Smooth muscle cell (in vitro differentiated cells): ENCODE results near the gene SLC12A3. TPM values are rescaled to one million over a fixed set of nuclear protein-coding genes. Genes with fewer than 3 reads are reported as not detected.
A peak's percentile ranks its signal among the peaks of the same experiment; 100 is the strongest.
"Not testable (repeated sequence)": the region's sequence is repeated elsewhere in the genome, so short reads cannot be mapped to it uniquely, and the experiment has no call there.

Source experiments
- DNase-seq: peaks from one replicate; lab custom pipeline; 2025; ENCODE audit not compliant: unreplicated experiment; lab: John Stamatoyannopoulos, UW
- H2AFZ ChIP-seq: fragments of 200-600 bp; sonication (generic); 2 replicates; pipeline ENCODE4 v1.6.0; 2016; ENCODE audit warnings: antibody characterized with exemption, low read depth, mild to moderate bottlenecking
- H3F3A ChIP-seq: fragments of 200-600 bp; sonication (generic); 2 replicates; pipeline ENCODE4 v1.6.0; 2017; ENCODE audit warnings: antibody characterized with exemption, low read depth
- H3K27ac ChIP-seq: fragments of 200-600 bp; sonication (generic); 2 replicates; pipeline ENCODE4 v1.5.1; 2016; ENCODE audit warnings: low read depth, mild to moderate bottlenecking
- H3K27me3 ChIP-seq: fragments of 200-600 bp; sonication (generic); 2 replicates; pipeline ENCODE4 v1.6.1; 2016; ENCODE audit warnings: low read depth, mild to moderate bottlenecking
- H3K36me3 ChIP-seq: fragments of 200-600 bp; sonication (generic); 2 replicates; pipeline ENCODE4 v1.5.1; 2016; ENCODE audit warnings: low read depth
- H3K4me1 ChIP-seq: fragments of 200-600 bp; sonication (generic); 2 replicates; pipeline ENCODE4 v1.5.1; 2016; ENCODE audit warnings: low read depth
- H3K4me2 ChIP-seq: fragments of 200-600 bp; sonication (generic); 2 replicates; pipeline ENCODE4 v1.6.0; 2016; ENCODE audit warnings: mild to moderate bottlenecking
- H3K4me3 ChIP-seq: fragments of 200-600 bp; sonication (generic); 2 replicates; pipeline ENCODE4 v1.5.1; 2016; ENCODE audit warnings: mild to moderate bottlenecking
- H3K79me2 ChIP-seq: fragments of 200-600 bp; sonication (generic); 2 replicates; pipeline ENCODE4 v1.6.0; 2016; ENCODE audit warnings: low read depth, mild to moderate bottlenecking
- H3K9ac ChIP-seq: fragments of 200-600 bp; sonication (generic); 2 replicates; pipeline ENCODE4 v1.6.0; 2016; ENCODE audit warnings: low read depth
- H3K9me3 ChIP-seq: fragments of 200-600 bp; sonication (generic); replicated peaks from 2 replicates; pipeline ENCODE4 v1.5.1; 2016; ENCODE audit warnings: low read depth
- H4K20me1 ChIP-seq: fragments of 200-600 bp; sonication (generic); 2 replicates; pipeline ENCODE4 v1.6.0; 2016; ENCODE audit warnings: low read depth
- CTCF ChIP-seq: fragments of 200-600 bp; sonication (generic); IDR thresholded peaks from 2 replicates; pipeline ENCODE4 v1.5.1; 2017; ENCODE audit warnings: borderline replicate concordance, mild to moderate bottlenecking, antibody characterized with exemption; ENCODE audit not compliant: insufficient read depth, poor library complexity, severe bottlenecking
- WGBS: methylation state at CpG from one replicate; pipeline ENCODE4 v1.1.7; 2016; ENCODE audit warnings: low lambda C conversion rate; 5-methylcytosine and 5-hydroxymethylcytosine counted together
- polyA plus RNA-seq: library from polyadenylated mRNA; unstranded; fragments of >200 nt; fragmentation: Nextera tagmentation; extraction: Ambion mirVana; gene quantifications from 2 replicates; pipeline ENCODE4 v1.2.1, GENCODE V29; 2016
- total RNA-seq: library from RNA; depleted of rRNA; stranded (reverse); fragments of >200 nt; gene quantifications from 2 replicates; pipeline ENCODE4 v1.2.3, GENCODE V29; 2014

Gene SLC12A3
- total and polyA plus RNA-seq, 2 experiments from 2014 or later = not detected

DNA sequence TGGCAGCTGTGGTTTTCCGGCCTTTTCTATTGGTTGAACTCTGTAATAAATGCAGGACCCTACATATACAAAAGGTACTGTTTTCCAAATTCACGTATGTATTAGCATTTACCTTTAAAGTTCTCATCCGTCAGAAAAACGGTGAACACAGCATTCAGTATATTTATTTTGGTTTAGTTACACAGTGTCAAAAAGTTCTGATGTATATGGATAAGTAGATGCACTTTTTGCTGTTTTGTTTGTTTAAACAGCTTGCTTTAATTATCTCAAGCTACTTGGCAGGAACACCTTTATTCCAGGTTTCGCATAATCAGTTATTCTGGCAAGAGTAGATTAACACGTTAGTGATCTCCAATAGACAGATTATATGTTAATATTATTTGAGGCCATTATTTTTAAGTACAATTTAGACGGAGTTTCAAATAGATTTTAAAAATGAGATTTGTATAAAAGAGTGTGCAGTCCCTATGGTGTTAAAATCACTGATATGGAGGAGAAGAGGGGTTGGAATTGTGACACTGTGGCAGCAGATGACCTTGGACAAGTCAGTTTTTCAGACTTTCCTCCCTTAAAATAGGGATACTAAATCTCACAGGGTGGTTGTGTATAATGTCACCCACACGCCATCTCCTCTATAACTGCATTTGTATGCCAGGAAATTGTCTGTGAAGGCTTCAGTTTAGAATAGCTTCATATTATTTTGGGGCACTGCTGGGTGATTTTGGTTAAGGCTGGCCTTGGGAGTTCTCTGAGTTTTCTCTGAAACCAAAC is 69.0 kb downstream of the SLC12A3 start:
- TF ChIP-seq CTCF = no peak
- peaks cover 57% of the 10 kb centered on the region for H3K79me2 ChIP-seq
- H3F3A ChIP-seq = peaks cover 16% of the 10 kb centered on the region
- H3K36me3 ChIP-seq = peaks cover 28% of the 10 kb centered on the region
- peak overlapping the region; percentile 97 for H3K4me3 ChIP-seq
- H3K4me1 ChIP-seq = peaks cover 21% of the 10 kb centered on the region
- WGBS = 77% methylated on average over 8 of the region's 8 CpGs
- peak overlapping the region; percentile 97 for H3K9ac ChIP-seq
- DNase-seq = no peak
- no peaks in the 10 kb centered on the region for H3K27me3 ChIP-seq
- no peaks in the 10 kb centered on the region for H3K9me3 ChIP-seq
- H3K27ac ChIP-seq = peak overlapping the region; percentile 84
- H3K4me2 ChIP-seq = peak overlapping the region; percentile 98
- peaks cover 68% of the 10 kb centered on the region for H4K20me1 ChIP-seq
- no peak overlapping the region for H2AFZ ChIP-seq

- not testable (repeated sequence) for DNase-seq, H2AFZ ChIP-seq, H3K27me3 ChIP-seq, H3K9me3 ChIP-seq
- Histone ChIP-seq H3K4me3 (peak overlapping the region; percentile 97), H3K36me3 (peaks cover 31% of the 10 kb centered on the region), H3K9ac (peak overlapping the region; percentile 97), H3K79me2 (peaks cover 57% of the 10 kb centered on the region), H3K4me2 (peak overlapping the region; percentile 98), H3K4me1 (peaks cover 21% of the 10 kb centered on the region), H3F3A (peaks cover 20% of the 10 kb centered on the region), H4K20me1 (peaks cover 75% of the 10 kb centered on the region), H3K27ac (peak overlapping the region; percentile 12)
- 78% methylated on average over 8 of the region's 8 CpGs for WGBS
These were observed 69.7 kb downstream of the SLC12A3 start for GRCh38 chr16:56934599-56935145.

DNA sequence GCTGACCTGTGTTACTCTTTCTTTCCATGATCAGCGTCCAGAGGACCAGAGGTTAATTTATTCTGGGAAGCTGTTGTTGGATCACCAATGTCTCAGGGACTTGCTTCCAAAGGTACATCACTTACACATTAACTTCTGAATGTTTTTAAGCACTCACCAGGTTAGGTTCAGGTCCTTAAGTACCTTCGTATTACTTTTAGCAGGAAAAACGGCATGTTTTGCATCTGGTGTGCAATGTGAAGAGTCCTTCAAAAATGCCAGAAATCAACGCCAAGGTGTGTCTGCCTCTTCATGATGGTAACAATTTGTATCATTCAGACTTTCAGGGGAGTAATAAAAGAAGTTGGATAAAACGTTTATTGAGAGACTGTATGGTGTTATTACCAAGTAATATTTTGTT is 70.2 kb downstream of the SLC12A3 start:
- Histone ChIP-seq H3K9ac (no peak overlapping the region), H2AFZ (no peak overlapping the region), H3K36me3 (peaks cover 31% of the 10 kb centered on the region), H3K27me3 (no peaks in the 10 kb centered on the region), H3K4me2 (peak overlapping the region; percentile 98), H3K27ac (peak overlapping the region; percentile 12), H3K4me3 (peak overlapping the region; percentile 97), H4K20me1 (peaks cover 80% of the 10 kb centered on the region), H3K79me2 (peaks cover 61% of the 10 kb centered on the region), H3F3A (peaks cover 20% of the 10 kb centered on the region), H3K4me1 (peaks cover 21% of the 10 kb centered on the region), H3K9me3 (no peaks in the 10 kb centered on the region)
- WGBS = 85% methylated on average over 5 of the region's 5 CpGs
- TF ChIP-seq CTCF = no peak
- DNase-seq = no peak

DNA sequence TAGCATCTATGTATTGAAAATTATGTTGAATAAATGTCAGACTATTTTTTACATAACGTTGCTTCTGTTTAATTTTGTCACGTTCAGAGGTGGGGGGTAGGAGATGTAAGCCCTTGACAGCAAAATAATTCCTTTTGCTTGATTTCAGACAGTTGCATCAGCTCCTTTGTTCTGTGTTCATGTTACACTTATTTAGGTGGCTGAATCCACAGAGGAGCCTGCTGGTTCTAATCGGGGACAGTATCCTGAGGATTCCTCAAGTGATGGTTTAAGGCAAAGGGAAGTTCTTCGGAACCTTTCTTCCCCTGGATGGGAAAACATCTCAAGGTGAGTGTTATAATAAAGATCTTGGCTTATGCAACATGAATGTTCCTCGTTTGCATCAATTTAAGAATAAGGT is 71.5 kb downstream of the SLC12A3 start:
- Histone ChIP-seq H3K27ac (peak overlapping the region; percentile 12), H3K9me3 (no peaks in the 10 kb centered on the region), H2AFZ (no peak overlapping the region), H3F3A (peaks cover 20% of the 10 kb centered on the region), H3K79me2 (peaks cover 62% of the 10 kb centered on the region), H3K27me3 (no peaks in the 10 kb centered on the region), H3K4me3 (no peak overlapping the region), H3K36me3 (peaks cover 31% of the 10 kb centered on the region), H3K4me2 (peak overlapping the region; percentile 98), H4K20me1 (peaks cover 93% of the 10 kb centered on the region), H3K9ac (no peak overlapping the region), H3K4me1 (peaks cover 16% of the 10 kb centered on the region)
- no peak for TF ChIP-seq CTCF
- WGBS = 79% methylated on average over 5 of the region's 5 CpGs
- no peak for DNase-seq
